ENCODE data around the gene GFM1. TPM values are rescaled to one million over a fixed set of nuclear protein-coding genes. Genes with fewer than 3 reads are reported as not detected.

GFM1 gene
- total RNA-seq, 5 donors from 2014 or later (not counting 1 experiment from before 2014, with no cell fraction given): 39.0 to 46.8 (median 40.1) TPM

GRCh38 chr3:158668506-158668905, 24.2 kb downstream of the GFM1 start:
- ATAC-seq (replicated peaks in 1 of 4) (no peak), DNase-seq (no peak)
- Mint-ChIP-seq H3K36me3 (peaks cover 38% of the 10 kb centered on the region), H3K27me3 (no peaks in the 10 kb centered on the region), H3K4me1 (peaks cover 27 to 36% (median 29%) of the 10 kb centered on the region in 3 donors), H3K4me3 (no peak overlapping the region), H3K27ac (no peak overlapping the region), H3K9me3 (no peaks in the 10 kb centered on the region)
- Histone ChIP-seq H3K9me3 (no peaks in the 10 kb centered on the region), H3K4me1 (ENCODE audit: control insufficient read depth in 1 of 2, extremely low read depth in 1 of 2, insufficient read depth in 2 of 2, low read length in 2 of 2) (peaks cover 9 to 12% of the 10 kb centered on the region in 2 experiments), H3K36me3 (ENCODE audit: control insufficient read depth in 2 of 2, extremely low read depth in 1 of 2, insufficient read depth in 1 of 2, low read length in 1 of 2) (peaks cover 9 to 48% of the 10 kb centered on the region in 2 donors), H3K4me3 (ENCODE audit: control insufficient read depth in 1 of 2, extremely low read depth in 1 of 2, low read length in 1 of 2) (no peak overlapping the region), H3K27ac (ENCODE audit: low read length) (no peak overlapping the region), H3K27me3 (replicated peaks in 1 of 2; ENCODE audit: control insufficient read depth in 2 of 2, extremely low read depth in 1 of 2, insufficient read depth in 2 of 2, low read length in 1 of 2) (no peaks in the 10 kb centered on the region)
- CTCF ChIA-PET: interaction anchor here in 1 of 2 donors (1.1 kb wide), 1 partner anchor 23 kb away, joined by 5 read pairs; no protein-coding TSS in a partner anchor
- POLR2A ChIA-PET: interaction anchor here in 1 of 2 donors (1.2 kb wide), 1 partner anchor 20 kb away, joined by 3 read pairs; no protein-coding TSS in a partner anchor
- WGBS (ENCODE audit: insufficient coverage): 100% methylated on average over 1 of the region's 2 CpGs

- H3K9me3 ChIP-seq: no peaks in the 10 kb centered on the region
- H3K36me3 ChIP-seq (ENCODE audit: control insufficient read depth in 2 of 2, extremely low read depth in 1 of 2, insufficient read depth in 1 of 2, low read length in 1 of 2): peaks cover 0 to 21% of the 10 kb centered on the region in 2 donors
- H3K27ac ChIP-seq (ENCODE audit: low read length): peak overlapping the region; percentile 47
- ChIA-PET CTCF (interaction anchor here (0.6 to 1.8 kb wide), 10 partner anchors 10 to 129 kb away, joined by 3 to 10 read pairs (median 4); partner anchors contain the start of genes GFM1 (in 1 of the 2) and MFSD1 (in 1 of the 2)), POLR2A (no interaction called here)
- H3K27me3 ChIP-seq (replicated peaks in 1 of 2; ENCODE audit: control insufficient read depth in 2 of 2, extremely low read depth in 1 of 2, insufficient read depth in 2 of 2, low read length in 1 of 2): no peaks in the 10 kb centered on the region
- H3K27ac Mint-ChIP-seq: peak overlapping the region; percentile 85 to 91
- ATAC-seq (replicated peaks in 1 of 4): no peak
- no peaks in the 10 kb centered on the region for H3K9me3 Mint-ChIP-seq
- H3K4me1 Mint-ChIP-seq: peaks cover 27 to 34% (median 28%) of the 10 kb centered on the region in 3 donors
- peaks cover 9 to 12% of the 10 kb centered on the region in 2 experiments for H3K4me1 ChIP-seq (ENCODE audit: control insufficient read depth in 1 of 2, extremely low read depth in 1 of 2, insufficient read depth in 2 of 2, low read length in 2 of 2)
- H3K4me3 ChIP-seq (ENCODE audit: control insufficient read depth in 1 of 2, extremely low read depth in 1 of 2, low read length in 1 of 2): peak overlapping the region; percentile 62 to 87
- peaks cover 12% of the 10 kb centered on the region for H3K36me3 Mint-ChIP-seq
- H3K4me3 Mint-ChIP-seq: peak overlapping the region; percentile 92 to 95 (median 93)
- DNase-seq: no peak
- H3K27me3 Mint-ChIP-seq: no peaks in the 10 kb centered on the region
- WGBS (ENCODE audit: insufficient coverage): 17% methylated on average over 2 of the region's 6 CpGs
These were observed 27.5 kb downstream of the GFM1 start for GRCh38 chr3:158671821-158672214.

GRCh38 chr3:158672215-158673176, 28.2 kb downstream of the GFM1 start, which contains the start of gene LXN:
LXN (minus strand) TSS chr3:158672648; CDS start chr3:158672478, 170 bp downstream.
- Mint-ChIP-seq H3K4me3 (peak within 1 kb of the TSS; percentile 92 to 95 (median 93)), H3K27me3 (no peaks in the 10 kb centered on the region), H3K36me3 (peaks cover 16% of the 10 kb centered on the region), H3K4me1 (peaks cover 27 to 34% (median 28%) of the 10 kb centered on the region in 3 donors), H3K9me3 (no peaks in the 10 kb centered on the region), H3K27ac (peak within 1 kb of the TSS; percentile 85 to 91)
- peak; percentile 98 to 99 (median 99) for ATAC-seq (replicated peaks in 1 of 4)
- 4% methylated on average over 21 of the region's 30 CpGs for WGBS (ENCODE audit: insufficient coverage)
- Histone ChIP-seq H3K27me3 (replicated peaks in 1 of 2; ENCODE audit: control insufficient read depth in 2 of 2, extremely low read depth in 1 of 2, insufficient read depth in 2 of 2, low read length in 1 of 2) (no peaks in the 10 kb centered on the region), H3K27ac (ENCODE audit: low read length) (peak within 1 kb of the TSS; percentile 47), H3K4me1 (ENCODE audit: control insufficient read depth in 1 of 2, extremely low read depth in 1 of 2, insufficient read depth in 2 of 2, low read length in 2 of 2) (peaks cover 9 to 12% of the 10 kb centered on the region in 2 experiments), H3K36me3 (ENCODE audit: control insufficient read depth in 2 of 2, extremely low read depth in 1 of 2, insufficient read depth in 1 of 2, low read length in 1 of 2) (peaks cover 0 to 23% of the 10 kb centered on the region in 2 donors), H3K9me3 (no peaks in the 10 kb centered on the region), H3K4me3 (ENCODE audit: control insufficient read depth in 1 of 2, extremely low read depth in 1 of 2, low read length in 1 of 2) (peak within 1 kb of the TSS; percentile 62 to 87)
- CTCF ChIA-PET: interaction anchor here (0.6 to 1.5 kb wide), 9 partner anchors 10 to 129 kb away, joined by 3 to 10 read pairs (median 4); partner anchors contain the start of genes GFM1 (in 1 of the 2) and MFSD1 (in 1 of the 2)
- DNase-seq: peak; percentile 58 to 85 (median 74)
- POLR2A ChIA-PET: no interaction called here

- CTCF ChIA-PET: interaction anchor here (1.0 to 1.3 kb wide), 4 partner anchors 16 to 50 kb away, joined by 3 to 5 read pairs (median 4); no protein-coding TSS in a partner anchor
- peaks cover 0 to 32% of the 10 kb centered on the region in 2 donors for H3K36me3 ChIP-seq (ENCODE audit: control insufficient read depth in 2 of 2, extremely low read depth in 1 of 2, insufficient read depth in 1 of 2, low read length in 1 of 2)
These were observed 34.4 kb downstream of the GFM1 start for GRCh38 chr3:158678687-158679086.

DNA sequence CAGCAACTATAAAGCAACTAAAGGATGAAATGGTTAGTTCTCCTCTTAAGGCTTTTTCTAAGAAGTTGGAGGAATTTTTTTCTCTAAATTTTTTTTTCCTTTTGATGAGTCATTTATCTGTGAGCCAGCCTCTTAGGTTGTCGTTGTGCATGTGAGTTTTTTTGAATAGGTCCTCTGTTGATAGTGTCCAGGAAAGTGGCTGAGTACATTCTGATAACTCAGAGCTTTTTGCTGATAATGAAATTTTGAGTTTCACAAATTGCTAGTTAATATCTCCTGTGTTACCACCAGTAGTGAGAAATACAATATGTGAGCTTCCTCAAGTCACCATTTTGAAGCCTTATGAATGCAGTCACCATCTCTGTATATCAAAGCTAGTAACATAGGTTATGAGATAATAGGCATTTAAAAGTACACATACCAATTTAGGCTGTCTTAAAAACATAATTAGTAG, 35.2 kb downstream of the GFM1 start:
- H3K4me3 ChIP-seq (ENCODE audit: control insufficient read depth in 1 of 2, extremely low read depth in 1 of 2, low read length in 1 of 2): no peak overlapping the region
- POLR2A ChIA-PET: interaction anchor here in 1 of 2 donors (0.9 kb wide), 1 partner anchor 8 kb away, joined by 3 read pairs; no protein-coding TSS in a partner anchor
- Mint-ChIP-seq H3K4me3 (no peak overlapping the region), H3K4me1 (no peaks in the 10 kb centered on the region), H3K9me3 (no peaks in the 10 kb centered on the region), H3K36me3 (peaks cover 36% of the 10 kb centered on the region), H3K27me3 (no peaks in the 10 kb centered on the region), H3K27ac (no peak overlapping the region)
- no peak overlapping the region for H3K27ac ChIP-seq (ENCODE audit: low read length)
- DNase-seq: no peak
- ATAC-seq (replicated peaks in 1 of 4): no peak
- no peaks in the 10 kb centered on the region for H3K9me3 ChIP-seq
- H3K4me1 ChIP-seq (ENCODE audit: control insufficient read depth in 1 of 2, extremely low read depth in 1 of 2, insufficient read depth in 2 of 2, low read length in 2 of 2): no peaks in the 10 kb centered on the region
- CTCF ChIA-PET: interaction anchor here (0.5 to 1.3 kb wide), 4 partner anchors 17 to 629 kb away, joined by 3 to 5 read pairs (median 4); no protein-coding TSS in a partner anchor
- H3K27me3 ChIP-seq (replicated peaks in 1 of 2; ENCODE audit: control insufficient read depth in 2 of 2, extremely low read depth in 1 of 2, insufficient read depth in 2 of 2, low read length in 1 of 2): no peaks in the 10 kb centered on the region
- H3K36me3 ChIP-seq (ENCODE audit: control insufficient read depth in 2 of 2, extremely low read depth in 1 of 2, insufficient read depth in 1 of 2, low read length in 1 of 2): peaks cover 0 to 36% of the 10 kb centered on the region in 2 donors
- no CpG with 5 or more reads among the region's 1 CpG for WGBS (ENCODE audit: insufficient coverage)

More at GRCh38 chr3:158678687-158679086, 34.4 kb downstream of the GFM1 start:
- ATAC-seq (replicated peaks in 1 of 4): no peak
- Mint-ChIP-seq H3K4me3 (no peak overlapping the region), H3K9me3 (no peaks in the 10 kb centered on the region), H3K27me3 (no peaks in the 10 kb centered on the region), H3K36me3 (peaks cover 30% of the 10 kb centered on the region), H3K27ac (no peak overlapping the region), H3K4me1 (no peaks in the 10 kb centered on the region)
- DNase-seq: no peak
- Histone ChIP-seq H3K9me3 (no peaks in the 10 kb centered on the region), H3K4me3 (ENCODE audit: control insufficient read depth in 1 of 2, extremely low read depth in 1 of 2, low read length in 1 of 2) (no peak overlapping the region), H3K27me3 (replicated peaks in 1 of 2; ENCODE audit: control insufficient read depth in 2 of 2, extremely low read depth in 1 of 2, insufficient read depth in 2 of 2, low read length in 1 of 2) (no peaks in the 10 kb centered on the region), H3K27ac (ENCODE audit: low read length) (no peak overlapping the region), H3K4me1 (ENCODE audit: control insufficient read depth in 1 of 2, extremely low read depth in 1 of 2, insufficient read depth in 2 of 2, low read length in 2 of 2) (no peaks in the 10 kb centered on the region)
- no CpG with 5 or more reads among the region's 2 CpGs for WGBS (ENCODE audit: insufficient coverage)
- POLR2A ChIA-PET: interaction anchor here in 1 of 2 donors (0.6 kb wide), 1 partner anchor 141 kb away, joined by 3 read pairs; no protein-coding TSS in a partner anchor

- H3K36me3 Mint-ChIP-seq: peaks cover 42% of the 10 kb centered on the region
- CTCF ChIA-PET: no interaction called here
These were observed 36.5 kb downstream of the GFM1 start for GRCh38 chr3:158680861-158681260.

More at GRCh38 chr3:158680861-158681260, 36.5 kb downstream of the GFM1 start:
- DNase-seq: no peak
- H3K9me3 ChIP-seq: no peaks in the 10 kb centered on the region
- H3K4me1 ChIP-seq (ENCODE audit: control insufficient read depth in 1 of 2, extremely low read depth in 1 of 2, insufficient read depth in 2 of 2, low read length in 2 of 2): no peaks in the 10 kb centered on the region
- no peaks in the 10 kb centered on the region for H3K27me3 ChIP-seq (replicated peaks in 1 of 2; ENCODE audit: control insufficient read depth in 2 of 2, extremely low read depth in 1 of 2, insufficient read depth in 2 of 2, low read length in 1 of 2)
- no peak overlapping the region for H3K4me3 ChIP-seq (ENCODE audit: control insufficient read depth in 1 of 2, extremely low read depth in 1 of 2, low read length in 1 of 2)
- H3K27me3 Mint-ChIP-seq: no peaks in the 10 kb centered on the region
- H3K9me3 Mint-ChIP-seq: no peaks in the 10 kb centered on the region
- H3K36me3 ChIP-seq (ENCODE audit: control insufficient read depth in 2 of 2, extremely low read depth in 1 of 2, insufficient read depth in 1 of 2, low read length in 1 of 2): peaks cover 0 to 38% of the 10 kb centered on the region in 2 donors
- no peak overlapping the region for H3K27ac ChIP-seq (ENCODE audit: low read length)
- ATAC-seq (replicated peaks in 1 of 4): no peak
- no CpG with 5 or more reads among the region's 2 CpGs for WGBS (ENCODE audit: insufficient coverage)
- POLR2A ChIA-PET: no interaction called here
- no peak overlapping the region for H3K27ac Mint-ChIP-seq
- no peaks in the 10 kb centered on the region for H3K4me1 Mint-ChIP-seq
- H3K4me3 Mint-ChIP-seq: no peak overlapping the region

Data from T-cell (primary cell).